Neutrophil (primary cell): ENCODE measurements around the gene MEX3A.

Experiments used
- H3K27ac ChIP-seq: fragments of 200-600 bp; sonication (generic); 2 replicates; pipeline ENCODE4 v1.5.1; 2016; ENCODE audit warnings: mild to moderate bottlenecking, moderate library complexity
- H3K27me3 ChIP-seq: fragments of 200-600 bp; sonication (generic); 2 replicates; pipeline ENCODE4 v1.6.0; 2016; ENCODE audit warnings: mild to moderate bottlenecking
- H3K36me3 ChIP-seq: fragments of 200-600 bp; sonication (generic); 2 replicates; pipeline ENCODE4 v1.5.1; 2017
- H3K4me1 ChIP-seq, 2 experiments: fragments of 200-600 bp in 1 of 2; sonication (generic) in 1 of 2; 1 replicate in 1 of 2; 2 replicates in 1 of 2; pipeline versions ENCODE4 v1.5.1 to v1.6.1; 2013 to 2016; ENCODE audit warnings: low read depth in 1 of 2, low read length in 1 of 2, mild to moderate bottlenecking in 1 of 2, moderate library complexity in 1 of 2; ENCODE audit not compliant: control insufficient read depth in 1 of 2, insufficient read depth in 1 of 2
- H3K4me3 ChIP-seq, 2 experiments: fragments of 200-600 bp in 1 of 2; sonication (generic) in 1 of 2; 1 replicate in 1 of 2; 2 replicates in 1 of 2; pipeline ENCODE4 v1.5.1; 2013 to 2016; ENCODE audit warnings: low read depth in 1 of 2, low read length in 1 of 2, mild to moderate bottlenecking in 1 of 2, moderate library complexity in 1 of 2
- H3K9me3 ChIP-seq: fragments of 200-600 bp; sonication (generic); 2 replicates; pipeline ENCODE4 v1.5.1; 2016
- CTCF ChIP-seq: fragments of 200-600 bp; sonication (generic); IDR thresholded peaks from 2 replicates; pipeline ENCODE4 v1.5.1; 2016; ENCODE audit warnings: antibody characterized with exemption

Gene MEX3A

DNA sequence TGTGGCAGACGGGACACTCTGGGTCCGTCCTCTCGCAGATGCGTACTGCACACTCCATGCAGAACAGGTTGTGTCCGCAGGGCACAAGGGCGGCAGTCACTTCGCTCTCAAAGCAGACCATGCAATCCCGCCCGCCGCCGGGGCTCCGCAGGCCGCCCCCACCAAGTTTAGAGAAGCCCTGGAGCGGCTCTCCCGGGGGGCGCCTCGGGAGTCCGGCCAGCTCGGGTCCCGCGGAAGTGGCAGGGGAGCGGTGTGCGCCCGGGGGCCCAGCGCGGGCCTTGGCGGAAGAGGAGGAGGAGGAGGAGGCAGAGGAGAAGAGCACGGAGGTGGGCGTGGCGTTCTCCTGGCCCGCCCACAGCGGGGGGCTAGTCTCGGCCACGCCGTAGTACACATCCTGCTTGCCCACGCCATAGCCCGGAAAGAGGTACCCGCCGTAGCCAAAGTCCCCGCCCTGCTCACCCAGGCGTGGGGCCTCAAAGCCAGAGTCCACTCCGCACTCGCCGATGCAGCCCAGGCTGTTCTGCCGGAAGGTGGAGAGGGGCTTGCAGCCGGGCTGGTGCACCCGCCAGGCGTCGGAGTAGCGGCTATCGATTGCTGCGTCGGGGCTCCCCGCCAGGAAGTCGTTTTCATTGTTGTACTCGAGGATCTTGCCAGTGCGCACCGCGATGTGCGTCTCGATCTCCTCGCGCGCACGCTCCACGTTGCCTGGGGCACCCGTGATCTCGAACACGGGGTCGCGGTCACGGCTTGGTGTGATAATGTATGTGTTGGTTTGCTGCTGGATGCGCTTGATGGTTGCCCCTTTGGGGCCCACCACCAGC, 5.4 kb downstream of the MEX3A start:
- no peak overlapping the region for H3K27ac ChIP-seq
- H3K36me3 ChIP-seq: no peaks in the 10 kb centered on the region
- H3K27me3 ChIP-seq: peaks cover 75% of the 10 kb centered on the region
- no peak overlapping the region for H3K4me3 ChIP-seq
- TF ChIP-seq CTCF: no peak
- H3K9me3 ChIP-seq: no peaks in the 10 kb centered on the region
- peaks cover 2 to 8% of the 10 kb centered on the region in 2 experiments for H3K4me1 ChIP-seq

DNA sequence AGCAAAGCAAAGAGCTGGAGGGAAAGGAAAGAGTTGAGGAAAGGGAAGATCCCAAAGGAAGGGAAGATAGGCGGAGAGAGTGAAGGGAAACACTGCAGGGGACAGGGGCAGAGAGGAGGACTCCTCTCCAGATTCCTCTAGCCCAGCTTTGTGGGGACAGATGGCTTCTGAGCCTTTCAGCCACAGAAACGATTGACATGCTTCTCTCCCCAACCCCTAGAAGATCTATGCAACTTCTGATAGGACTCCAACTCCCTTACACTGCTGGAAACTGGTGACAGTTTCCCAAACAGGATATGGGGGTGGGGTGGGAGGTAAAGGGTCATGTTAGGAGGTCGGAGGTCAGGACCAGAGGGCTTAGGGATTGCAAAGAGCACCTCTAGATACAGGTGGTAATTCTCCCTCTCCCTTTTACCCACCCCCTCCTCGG, 6.5 kb downstream of the MEX3A start:
- no peak overlapping the region for H3K4me3 ChIP-seq
- no peak for TF ChIP-seq CTCF
- H3K27ac ChIP-seq: no peak overlapping the region
- H3K9me3 ChIP-seq: no peaks in the 10 kb centered on the region
- no peaks in the 10 kb centered on the region for H3K36me3 ChIP-seq
- H3K27me3 ChIP-seq: peaks cover 65% of the 10 kb centered on the region
- H3K4me1 ChIP-seq: peaks cover 0 to 6% of the 10 kb centered on the region in 2 experiments

- peaks cover 0 to 6% of the 10 kb centered on the region in 2 experiments for H3K4me1 ChIP-seq
- no peak overlapping the region for H3K4me3 ChIP-seq
- H3K27ac ChIP-seq: no peak overlapping the region
- H3K9me3 ChIP-seq: no peaks in the 10 kb centered on the region
- no peak for TF ChIP-seq CTCF
- H3K36me3 ChIP-seq: no peaks in the 10 kb centered on the region
- peaks cover 58% of the 10 kb centered on the region for H3K27me3 ChIP-seq
Measured at GRCh38 chr1:156075162-156075561, 7.1 kb downstream of the MEX3A start.

GRCh38 chr1:156074661-156075060, 7.6 kb downstream of the MEX3A start:
- Histone ChIP-seq H3K27me3 (peaks cover 53% of the 10 kb centered on the region), H3K27ac (no peak overlapping the region), H3K9me3 (no peaks in the 10 kb centered on the region), H3K36me3 (no peaks in the 10 kb centered on the region), H3K4me1 (peaks cover 3 to 6% of the 10 kb centered on the region in 2 experiments), H3K4me3 (no peak overlapping the region)
- TF ChIP-seq CTCF: no peak

GRCh38 chr1:156073740-156074139, 8.5 kb downstream of the MEX3A start:
- H3K9me3 ChIP-seq: no peaks in the 10 kb centered on the region
- TF ChIP-seq CTCF: no peak
- no peak overlapping the region for H3K27ac ChIP-seq
- no peaks in the 10 kb centered on the region for H3K36me3 ChIP-seq
- H3K4me1 ChIP-seq: peaks cover 6% of the 10 kb centered on the region in 2 experiments
- no peak overlapping the region for H3K4me3 ChIP-seq
- peaks cover 44% of the 10 kb centered on the region for H3K27me3 ChIP-seq
